T-helper 2 cell treated with Interferon-gamma antibody and Interleukin-4, amounts not matched to agents 5 μg/mL and 100 μg/mL, for 36 hours (primary cell): ENCODE data around the gene ACVR1B.
A peak's percentile ranks its signal among the peaks of the same experiment; 100 is the strongest.

Source experiments
- DNase-seq: peaks from one replicate; pipeline ENCODE4 v3.0.0; 2021; ENCODE audit warnings: low spot score
- H3K27ac Mint-ChIP-seq: one replicate; pipeline ENCODE4 v1.8.0; 2021; ENCODE audit warnings: mild to moderate bottlenecking, mixed read lengths
- H3K27me3 Mint-ChIP-seq: one replicate; pipeline ENCODE4 v1.8.0; 2021; ENCODE audit warnings: low read depth, mixed read lengths
- H3K36me3 Mint-ChIP-seq: one replicate; pipeline ENCODE4 v1.8.0; 2021; ENCODE audit warnings: low read depth, mixed read lengths
- H3K4me1 Mint-ChIP-seq: one replicate; pipeline ENCODE4 v1.8.0; 2021; ENCODE audit warnings: low read depth, mixed read lengths
- H3K4me3 Mint-ChIP-seq: one replicate; pipeline ENCODE4 v1.8.0; 2022; ENCODE audit warnings: mild to moderate bottlenecking, moderate library complexity, mixed read lengths
- H3K9me3 Mint-ChIP-seq: one replicate; pipeline ENCODE4 v1.8.0; 2021; ENCODE audit warnings: mixed read lengths

The ACVR1B gene

GRCh38 chr12:52015532-52016041 lies 64.1 kb downstream of the ACVR1B start:
- Mint-ChIP-seq H3K36me3 (no peaks in the 10 kb centered on the region), H3K27me3 (no peaks in the 10 kb centered on the region), H3K9me3 (no peaks in the 10 kb centered on the region), H3K4me1 (peaks cover 5% of the 10 kb centered on the region), H3K27ac (no peak overlapping the region), H3K4me3 (no peak overlapping the region)
- DNase-seq, result no peak

DNA sequence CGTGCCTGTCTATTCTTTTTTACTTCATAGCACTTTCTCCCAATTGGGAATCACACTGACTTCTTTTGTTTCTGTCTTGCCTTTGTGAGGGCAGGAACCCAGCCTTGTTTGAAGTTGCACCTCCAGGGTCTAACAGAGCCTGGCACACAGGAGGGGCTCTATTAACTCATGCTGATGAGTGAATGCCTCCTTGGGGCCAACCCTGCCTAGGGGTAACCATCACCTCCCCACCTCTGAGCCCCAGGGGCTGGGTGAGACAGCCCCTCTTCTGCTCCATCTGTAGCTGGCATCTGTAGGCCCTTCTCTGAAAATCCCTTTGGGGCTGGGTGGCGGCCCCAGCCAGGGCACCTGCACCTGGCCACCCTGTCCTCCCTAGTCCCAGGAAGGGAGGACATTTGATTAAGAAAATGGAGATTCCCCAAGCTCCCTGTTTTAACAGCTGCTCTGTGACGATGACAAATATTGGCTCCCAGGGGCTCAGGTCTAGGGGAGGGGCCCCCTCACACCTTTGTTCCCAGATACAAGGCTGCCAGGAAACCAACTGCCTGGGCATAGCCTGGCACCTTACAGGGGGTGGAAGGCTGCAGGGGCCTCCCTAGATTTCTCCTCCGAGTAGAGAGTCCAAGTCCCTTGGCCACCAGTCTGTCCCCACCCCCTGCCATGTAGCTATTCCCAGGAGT lies 67.1 kb downstream of the ACVR1B start:
- H3K4me3 Mint-ChIP-seq, result no peak overlapping the region

GRCh38 chr12:52019113-52019770 lies 67.7 kb downstream of the ACVR1B start:
- H3K4me1 Mint-ChIP-seq, result peaks cover 12% of the 10 kb centered on the region
- peaks cover under 1% of the 10 kb centered on the region for H3K36me3 Mint-ChIP-seq
- no peak overlapping the region for H3K4me3 Mint-ChIP-seq
- DNase-seq, result no peak
- H3K9me3 Mint-ChIP-seq, result no peaks in the 10 kb centered on the region
- no peak overlapping the region for H3K27ac Mint-ChIP-seq
- H3K27me3 Mint-ChIP-seq, result peaks cover 3% of the 10 kb centered on the region

More for the DNA sequence above, 67.1 kb downstream of the ACVR1B start:
- DNase-seq, result no peak
- H3K27me3 Mint-ChIP-seq, result peaks cover 3% of the 10 kb centered on the region
- H3K4me1 Mint-ChIP-seq, result peaks cover 10% of the 10 kb centered on the region
- no peak overlapping the region for H3K27ac Mint-ChIP-seq
- no peaks in the 10 kb centered on the region for H3K36me3 Mint-ChIP-seq
- no peaks in the 10 kb centered on the region for H3K9me3 Mint-ChIP-seq

GRCh38 chr12:52020539-52021336 lies 69.2 kb downstream of the ACVR1B start:
- no peaks in the 10 kb centered on the region for H3K9me3 Mint-ChIP-seq
- peaks cover 21% of the 10 kb centered on the region for H3K4me1 Mint-ChIP-seq
- DNase-seq, result peak; percentile 44
- peaks cover 3% of the 10 kb centered on the region for H3K27me3 Mint-ChIP-seq
- H3K27ac Mint-ChIP-seq, result no peak overlapping the region
- no peak overlapping the region for H3K4me3 Mint-ChIP-seq
- peaks cover 1% of the 10 kb centered on the region for H3K36me3 Mint-ChIP-seq

- Mint-ChIP-seq H3K9me3 (no peaks in the 10 kb centered on the region), H3K4me1 (peaks cover 26% of the 10 kb centered on the region), H3K4me3 (peak overlapping the region; percentile 81), H3K27me3 (peaks cover 3% of the 10 kb centered on the region), H3K27ac (peak overlapping the region; percentile 60), H3K36me3 (peaks cover 1% of the 10 kb centered on the region)
- peak; percentile 32 for DNase-seq
These were observed 71.3 kb downstream of the ACVR1B start for GRCh38 chr12:52022841-52023181.

DNA sequence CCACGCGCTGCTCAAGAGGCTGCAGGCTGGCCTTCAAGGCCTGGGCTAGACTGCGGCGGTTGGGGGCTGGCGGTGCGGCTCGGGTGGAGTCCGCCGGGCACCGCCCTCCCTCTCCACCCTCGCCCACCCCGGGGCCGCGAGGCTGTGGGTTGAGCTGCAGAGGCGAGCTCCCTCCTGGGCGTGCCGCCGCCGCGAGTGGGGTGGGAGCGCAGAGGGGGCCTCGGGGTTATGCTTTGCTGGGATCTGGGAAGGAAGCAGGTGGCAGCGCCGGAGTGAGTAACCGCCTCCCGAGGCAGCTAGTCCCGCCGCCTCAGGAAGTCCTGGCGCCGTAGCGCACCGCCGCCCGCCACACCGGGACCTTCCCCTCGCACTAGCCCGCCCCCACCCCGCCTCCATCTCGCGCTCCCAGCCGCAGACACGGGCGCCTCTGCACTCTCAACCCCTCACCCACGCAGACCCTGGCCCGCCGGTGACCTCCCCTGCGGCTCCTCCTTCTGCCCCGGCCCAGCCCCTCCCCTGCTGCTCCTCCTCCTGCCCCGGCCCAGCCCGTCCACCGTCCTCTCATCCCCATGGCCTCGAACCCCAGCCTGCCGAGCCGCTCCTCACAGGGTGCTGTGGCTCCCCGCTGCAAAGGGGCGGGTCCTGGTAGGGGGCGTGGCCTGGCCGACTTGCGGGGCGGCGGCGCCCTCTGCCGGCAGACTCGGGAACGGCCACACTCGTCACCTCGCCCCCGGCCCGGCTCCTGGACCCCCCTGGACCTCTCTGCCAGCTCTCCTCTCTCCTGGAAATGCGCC lies 71.9 kb downstream of the ACVR1B start:
- peak; percentile 90 for DNase-seq
- H3K36me3 Mint-ChIP-seq, result peaks cover 1% of the 10 kb centered on the region

DNA sequence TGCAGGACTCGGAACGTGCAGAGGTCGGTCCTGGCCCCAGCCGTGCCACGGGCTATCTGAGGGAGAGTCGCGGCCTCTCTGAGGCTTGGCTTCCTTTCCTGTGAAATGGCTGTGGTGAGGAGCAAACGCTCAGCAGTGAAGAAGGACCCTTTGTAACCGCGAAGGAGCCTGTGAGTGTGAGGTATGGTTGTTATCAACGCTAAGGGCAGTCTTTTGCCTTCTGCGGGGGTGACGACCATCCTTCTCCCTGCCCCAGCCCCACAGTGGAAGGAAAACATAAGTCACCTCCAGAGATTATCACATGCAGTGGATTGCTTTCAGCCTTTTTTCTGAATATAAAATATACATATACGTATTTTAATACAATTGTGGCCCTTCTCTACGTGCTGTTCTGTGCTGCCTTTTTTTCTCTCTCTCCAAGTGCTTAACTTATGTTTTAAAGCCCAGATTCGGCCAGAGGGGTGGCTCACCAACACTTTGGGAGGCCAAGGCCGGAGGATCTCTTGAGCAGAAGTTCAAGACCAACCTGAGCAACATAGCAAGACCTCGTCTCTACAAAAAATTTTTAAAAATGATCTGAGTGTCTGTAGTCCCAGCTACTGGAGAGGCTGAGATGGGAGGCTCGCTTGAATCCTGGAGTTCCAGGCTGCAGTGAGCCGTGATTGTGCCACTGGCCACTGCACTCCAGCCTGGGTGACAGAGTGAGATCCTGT lies 72.6 kb downstream of the ACVR1B start:
- H3K4me1 Mint-ChIP-seq, result peaks cover 26% of the 10 kb centered on the region
- H3K27ac Mint-ChIP-seq, result peak overlapping the region; percentile 96
- peaks cover 1% of the 10 kb centered on the region for H3K36me3 Mint-ChIP-seq
- peak overlapping the region; percentile 94 for H3K4me3 Mint-ChIP-seq
- no peaks in the 10 kb centered on the region for H3K9me3 Mint-ChIP-seq
- DNase-seq, result no peak
- H3K27me3 Mint-ChIP-seq, result peaks cover 3% of the 10 kb centered on the region

More for the DNA sequence above, 71.9 kb downstream of the ACVR1B start:
- Mint-ChIP-seq H3K9me3 (no peaks in the 10 kb centered on the region), H3K27ac (peak overlapping the region; percentile 96), H3K4me1 (peaks cover 26% of the 10 kb centered on the region), H3K4me3 (peak overlapping the region; percentile 94), H3K27me3 (peaks cover 3% of the 10 kb centered on the region)

GRCh38 chr12:52024845-52025230 lies 73.3 kb downstream of the ACVR1B start:
- Mint-ChIP-seq H3K9me3 (no peaks in the 10 kb centered on the region), H3K4me1 (peaks cover 26% of the 10 kb centered on the region), H3K27ac (peak overlapping the region; percentile 96), H3K4me3 (peak overlapping the region; percentile 94), H3K36me3 (peaks cover 1% of the 10 kb centered on the region), H3K27me3 (peaks cover 3% of the 10 kb centered on the region)
- DNase-seq, result peak; percentile 68

- no peaks in the 10 kb centered on the region for H3K9me3 Mint-ChIP-seq
- H3K27me3 Mint-ChIP-seq, result no peaks in the 10 kb centered on the region
- H3K36me3 Mint-ChIP-seq, result peaks cover 1% of the 10 kb centered on the region
- H3K4me1 Mint-ChIP-seq, result peaks cover 20% of the 10 kb centered on the region
- DNase-seq, result no peak
- H3K27ac Mint-ChIP-seq, result peak overlapping the region; percentile 96
- H3K4me3 Mint-ChIP-seq, result no peak overlapping the region
These were observed 74.8 kb downstream of the ACVR1B start for GRCh38 chr12:52026263-52026662.

DNA sequence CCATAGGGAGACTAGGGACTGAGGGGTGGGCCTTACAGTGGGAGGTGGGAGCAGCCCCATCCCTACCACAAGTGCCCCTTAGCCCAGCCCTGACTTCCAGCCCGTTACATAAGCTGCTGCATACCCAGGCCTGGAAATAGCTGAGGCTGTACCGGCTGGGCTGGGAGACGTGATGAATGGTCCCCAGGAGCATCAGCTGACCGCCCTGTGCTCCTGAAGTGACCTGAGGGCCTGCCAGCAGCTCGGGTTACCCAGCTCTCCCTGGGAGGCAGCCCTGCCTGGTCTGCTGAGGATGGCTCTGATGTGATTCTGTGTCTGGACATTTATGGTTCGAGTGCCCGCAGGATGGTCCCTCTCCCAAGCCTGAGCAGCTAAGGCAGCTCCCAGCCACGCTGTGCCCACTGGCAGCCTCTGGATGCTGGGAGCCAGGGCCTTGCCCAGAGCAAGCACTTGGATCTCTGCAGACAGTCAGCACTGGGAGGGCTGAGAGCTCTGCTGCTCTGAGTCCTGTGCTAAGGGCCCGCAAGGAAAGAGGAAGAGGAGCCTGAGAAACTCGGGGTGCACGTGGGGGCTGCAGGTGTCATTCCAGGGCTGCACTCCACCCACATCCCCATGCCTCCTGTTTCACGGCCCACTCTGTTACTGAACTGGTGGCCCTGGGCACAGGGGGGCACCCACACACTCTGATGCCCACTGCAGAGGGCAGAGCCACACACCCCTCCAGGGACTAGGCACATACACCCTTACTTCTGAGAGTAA lies 75.8 kb downstream of the ACVR1B start:
- H3K36me3 Mint-ChIP-seq, result peaks cover 1% of the 10 kb centered on the region
- no peak overlapping the region for H3K4me3 Mint-ChIP-seq
- no peaks in the 10 kb centered on the region for H3K27me3 Mint-ChIP-seq
- peaks cover 20% of the 10 kb centered on the region for H3K4me1 Mint-ChIP-seq
- DNase-seq, result no peak
- no peaks in the 10 kb centered on the region for H3K9me3 Mint-ChIP-seq
- no peak overlapping the region for H3K27ac Mint-ChIP-seq

GRCh38 chr12:52029685-52030084 lies 78.2 kb downstream of the ACVR1B start:
- Mint-ChIP-seq H3K36me3 (no peaks in the 10 kb centered on the region), H3K27ac (no peak overlapping the region), H3K9me3 (no peaks in the 10 kb centered on the region), H3K4me1 (peaks cover 27% of the 10 kb centered on the region), H3K4me3 (no peak overlapping the region), H3K27me3 (peaks cover 10% of the 10 kb centered on the region)
- DNase-seq, result no peak

DNA sequence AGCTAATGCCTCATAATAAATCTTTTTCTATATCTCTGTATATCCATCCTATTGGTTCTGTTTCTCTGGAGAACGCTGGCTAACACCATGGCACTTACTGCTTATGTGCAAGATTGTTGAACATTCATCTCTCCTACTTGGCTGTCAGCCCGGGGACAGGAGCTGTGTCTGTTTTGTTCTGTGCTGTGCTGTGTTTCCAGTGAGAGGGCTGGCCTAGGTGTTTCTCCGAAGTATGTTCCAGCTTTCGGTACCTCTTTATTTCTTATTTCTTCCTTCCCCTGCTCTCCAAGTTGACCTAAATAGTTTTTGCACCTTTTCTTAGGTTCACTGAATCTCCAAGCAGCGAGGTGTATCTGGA lies 80.9 kb downstream of the ACVR1B start:
- Mint-ChIP-seq H3K4me1 (peaks cover 22% of the 10 kb centered on the region), H3K27me3 (peaks cover 23% of the 10 kb centered on the region), H3K9me3 (no peaks in the 10 kb centered on the region), H3K27ac (peak overlapping the region; percentile 34), H3K4me3 (peak overlapping the region; percentile 65), H3K36me3 (no peaks in the 10 kb centered on the region)
- no peak for DNase-seq
